ENCODE results near the gene JMJD7.

JMJD7 gene

GRCh38 chr15:41866872-41867579 is 39.1 kb downstream of the JMJD7 start:
- no peak for DNase-seq (ENCODE audit: low spot score)

GRCh38 chr15:41868321-41868720 is 40.4 kb downstream of the JMJD7 start:
- DNase-seq (ENCODE audit: low spot score): no peak

- DNase-seq (ENCODE audit: low spot score): no peak
These were observed 42.1 kb downstream of the JMJD7 start for GRCh38 chr15:41869770-41870688.

- no peak for DNase-seq (ENCODE audit: low spot score)
These were observed 42.8 kb downstream of the JMJD7 start for GRCh38 chr15:41870689-41871081.

- no peak for DNase-seq (ENCODE audit: low spot score)
These were observed 43.4 kb downstream of the JMJD7 start for GRCh38 chr15:41871175-41871905.

- DNase-seq (ENCODE audit: low spot score): no peak
These were observed 44.4 kb downstream of the JMJD7 start for GRCh38 chr15:41872166-41872747.

GRCh38 chr15:41873711-41874110 is 45.8 kb downstream of the JMJD7 start:
- DNase-seq (ENCODE audit: low spot score): no peak

- DNase-seq (ENCODE audit: low spot score): no peak
These were observed 46.8 kb downstream of the JMJD7 start for GRCh38 chr15:41874736-41875135.

GRCh38 chr15:41876007-41876406 is 48.1 kb downstream of the JMJD7 start:
- no peak for DNase-seq (ENCODE audit: low spot score)

GRCh38 chr15:41876689-41877088 is 48.8 kb downstream of the JMJD7 start:
- DNase-seq (ENCODE audit: low spot score): no peak

GRCh38 chr15:41877631-41878354 is 49.9 kb downstream of the JMJD7 start:
- no peak for DNase-seq (ENCODE audit: low spot score)

GRCh38 chr15:41878355-41878699 is 50.4 kb downstream of the JMJD7 start:
- DNase-seq (ENCODE audit: low spot score): peak; percentile 18

- no peak for DNase-seq (ENCODE audit: low spot score)
These were observed 51.5 kb downstream of the JMJD7 start for GRCh38 chr15:41879321-41879845.

GRCh38 chr15:41880156-41880877 is 52.4 kb downstream of the JMJD7 start:
- DNase-seq (ENCODE audit: low spot score): no peak

GRCh38 chr15:41881086-41881485 is 53.2 kb downstream of the JMJD7 start:
- no peak for DNase-seq (ENCODE audit: low spot score)

- DNase-seq (ENCODE audit: low spot score): no peak
These were observed 53.6 kb downstream of the JMJD7 start for GRCh38 chr15:41881550-41881919.

- no peak for DNase-seq (ENCODE audit: low spot score)
These were observed 54.2 kb downstream of the JMJD7 start for GRCh38 chr15:41881920-41882688.

GRCh38 chr15:41882689-41883483 is 55.0 kb downstream of the JMJD7 start:
- no peak for DNase-seq (ENCODE audit: low spot score)

GRCh38 chr15:41883484-41883825 is 55.6 kb downstream of the JMJD7 start:
- DNase-seq (ENCODE audit: low spot score): no peak

Data from pons (tissue), 1 donor.